ENCODE results near the gene JCAD.

JCAD gene

GRCh38 chr10:30081182-30081581 is 21.8 kb upstream of the JCAD start:
- no peak for DNase-seq
- no peaks in the 10 kb centered on the region for H3K9me3 Mint-ChIP-seq
- H3K36me3 Mint-ChIP-seq (ENCODE audit: low read depth): no peaks in the 10 kb centered on the region
- no peak for ATAC-seq
- H3K27me3 Mint-ChIP-seq: peaks cover 20% of the 10 kb centered on the region
- no peak overlapping the region for H3K27ac Mint-ChIP-seq
- no peak overlapping the region for H3K4me3 Mint-ChIP-seq
- no peaks in the 10 kb centered on the region for H3K4me1 Mint-ChIP-seq

DNA sequence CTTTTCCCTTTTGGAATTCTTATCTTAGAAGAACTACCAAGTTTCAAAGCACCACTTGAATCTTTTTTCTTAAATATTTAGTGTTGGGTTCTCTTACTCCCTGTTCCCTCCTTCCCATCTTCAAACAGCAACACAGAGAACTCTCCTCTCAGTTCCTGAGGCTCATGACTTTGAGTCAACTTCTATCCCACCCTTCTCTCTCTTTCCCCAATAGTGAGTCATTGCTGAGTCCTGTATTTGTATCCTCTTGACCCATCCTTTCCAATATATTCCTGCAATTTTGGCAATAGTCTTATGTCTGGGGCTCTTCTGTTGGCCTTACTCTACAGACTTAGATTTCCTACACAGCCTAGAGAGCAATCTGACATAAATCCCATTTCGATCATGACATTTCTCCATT is 20.8 kb upstream of the JCAD start:
- Mint-ChIP-seq H3K27ac (no peak overlapping the region), H3K4me1 (no peaks in the 10 kb centered on the region), H3K27me3 (peaks cover 21% of the 10 kb centered on the region), H3K36me3 (ENCODE audit: low read depth) (no peaks in the 10 kb centered on the region), H3K9me3 (no peaks in the 10 kb centered on the region), H3K4me3 (no peak overlapping the region)
- DNase-seq (no peak), ATAC-seq (no peak)

DNA sequence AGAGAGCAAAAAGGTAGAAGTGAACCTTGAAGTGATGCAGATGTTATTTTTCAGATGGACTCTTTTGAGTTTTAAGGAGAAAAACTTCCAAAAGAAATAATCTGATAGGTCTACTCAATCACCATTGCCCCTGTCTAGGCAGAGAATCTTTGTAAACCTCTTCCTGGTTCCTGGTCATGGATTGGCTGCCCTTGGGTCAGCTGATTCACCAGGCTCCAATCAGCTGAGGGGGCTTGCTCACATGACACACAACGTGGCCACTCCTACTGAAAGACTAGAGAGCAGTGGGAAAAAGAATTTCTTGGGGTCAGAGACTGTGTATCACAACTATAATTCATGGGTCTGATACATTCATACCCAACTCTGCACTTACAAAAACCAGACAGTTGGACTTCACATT is 20.0 kb upstream of the JCAD start:
- no peaks in the 10 kb centered on the region for H3K9me3 Mint-ChIP-seq
- H3K4me1 Mint-ChIP-seq: no peaks in the 10 kb centered on the region
- no peak overlapping the region for H3K4me3 Mint-ChIP-seq
- ATAC-seq: no peak
- no peaks in the 10 kb centered on the region for H3K36me3 Mint-ChIP-seq (ENCODE audit: low read depth)
- peaks cover 21% of the 10 kb centered on the region for H3K27me3 Mint-ChIP-seq
- H3K27ac Mint-ChIP-seq: no peak overlapping the region
- no peak for DNase-seq

GRCh38 chr10:30075481-30075880 is 16.1 kb upstream of the JCAD start:
- no peaks in the 10 kb centered on the region for H3K9me3 Mint-ChIP-seq
- no peak for ATAC-seq
- no peaks in the 10 kb centered on the region for H3K4me1 Mint-ChIP-seq
- no peak overlapping the region for H3K4me3 Mint-ChIP-seq
- no peak overlapping the region for H3K27ac Mint-ChIP-seq
- H3K36me3 Mint-ChIP-seq (ENCODE audit: low read depth): no peaks in the 10 kb centered on the region
- DNase-seq: no peak
- peaks cover 16% of the 10 kb centered on the region for H3K27me3 Mint-ChIP-seq

DNA sequence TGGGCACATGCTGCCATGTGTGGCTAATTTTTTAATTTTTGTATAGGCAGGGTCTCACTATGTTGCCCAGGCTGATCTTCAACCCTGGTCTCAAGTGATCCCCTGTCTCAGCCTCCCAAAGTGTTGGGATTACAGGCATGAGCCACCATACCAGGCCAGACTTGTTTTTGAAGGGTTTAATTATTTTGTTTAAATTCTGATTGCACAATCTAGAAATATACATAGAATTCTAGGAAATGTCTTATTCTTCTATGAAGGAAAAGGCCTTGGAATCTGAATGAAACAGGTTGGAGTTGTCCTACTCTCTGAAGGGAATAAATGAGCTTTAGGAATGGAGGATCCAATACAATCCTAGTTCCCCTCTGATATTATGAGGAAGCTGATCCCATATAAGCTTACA is 15.5 kb upstream of the JCAD start:
- H3K27me3 Mint-ChIP-seq: peaks cover 13% of the 10 kb centered on the region
- H3K4me3 Mint-ChIP-seq: no peak overlapping the region
- no peak for DNase-seq
- no peaks in the 10 kb centered on the region for H3K4me1 Mint-ChIP-seq
- no peaks in the 10 kb centered on the region for H3K9me3 Mint-ChIP-seq
- ATAC-seq: no peak
- no peaks in the 10 kb centered on the region for H3K36me3 Mint-ChIP-seq (ENCODE audit: low read depth)
- H3K27ac Mint-ChIP-seq: no peak overlapping the region

DNA sequence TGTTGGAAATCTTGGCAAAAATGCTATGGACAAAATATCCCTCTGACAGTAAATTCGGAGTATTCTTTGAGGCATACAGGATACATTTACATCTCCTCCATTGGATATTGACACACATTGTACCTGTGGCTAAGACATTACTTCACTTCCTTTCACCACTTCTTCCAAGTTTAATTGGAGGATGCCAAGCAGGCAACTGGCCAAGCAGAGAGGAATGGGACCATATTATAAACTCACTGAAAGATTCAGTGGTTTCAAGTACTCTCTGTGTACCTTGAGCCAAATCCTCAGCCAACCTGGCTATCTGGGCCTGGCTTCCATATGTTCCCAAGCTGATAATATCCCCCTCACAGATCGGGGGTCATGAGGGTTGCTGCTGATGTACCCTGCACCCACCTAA is 14.7 kb upstream of the JCAD start:
- no peak overlapping the region for H3K4me3 Mint-ChIP-seq
- ATAC-seq: no peak

GRCh38 chr10:30073767-30074060 is 14.3 kb upstream of the JCAD start:
- Mint-ChIP-seq H3K4me1 (no peaks in the 10 kb centered on the region), H3K27me3 (peaks cover 15% of the 10 kb centered on the region), H3K9me3 (no peaks in the 10 kb centered on the region), H3K36me3 (ENCODE audit: low read depth) (no peaks in the 10 kb centered on the region), H3K27ac (no peak overlapping the region), H3K4me3 (no peak overlapping the region)
- ATAC-seq (no peak), DNase-seq (no peak)

More for the DNA sequence above, 14.7 kb upstream of the JCAD start:
- DNase-seq: no peak
- no peaks in the 10 kb centered on the region for H3K9me3 Mint-ChIP-seq
- no peak overlapping the region for H3K27ac Mint-ChIP-seq
- no peaks in the 10 kb centered on the region for H3K36me3 Mint-ChIP-seq (ENCODE audit: low read depth)
- H3K27me3 Mint-ChIP-seq: peaks cover 15% of the 10 kb centered on the region
- H3K4me1 Mint-ChIP-seq: no peaks in the 10 kb centered on the region

DNA sequence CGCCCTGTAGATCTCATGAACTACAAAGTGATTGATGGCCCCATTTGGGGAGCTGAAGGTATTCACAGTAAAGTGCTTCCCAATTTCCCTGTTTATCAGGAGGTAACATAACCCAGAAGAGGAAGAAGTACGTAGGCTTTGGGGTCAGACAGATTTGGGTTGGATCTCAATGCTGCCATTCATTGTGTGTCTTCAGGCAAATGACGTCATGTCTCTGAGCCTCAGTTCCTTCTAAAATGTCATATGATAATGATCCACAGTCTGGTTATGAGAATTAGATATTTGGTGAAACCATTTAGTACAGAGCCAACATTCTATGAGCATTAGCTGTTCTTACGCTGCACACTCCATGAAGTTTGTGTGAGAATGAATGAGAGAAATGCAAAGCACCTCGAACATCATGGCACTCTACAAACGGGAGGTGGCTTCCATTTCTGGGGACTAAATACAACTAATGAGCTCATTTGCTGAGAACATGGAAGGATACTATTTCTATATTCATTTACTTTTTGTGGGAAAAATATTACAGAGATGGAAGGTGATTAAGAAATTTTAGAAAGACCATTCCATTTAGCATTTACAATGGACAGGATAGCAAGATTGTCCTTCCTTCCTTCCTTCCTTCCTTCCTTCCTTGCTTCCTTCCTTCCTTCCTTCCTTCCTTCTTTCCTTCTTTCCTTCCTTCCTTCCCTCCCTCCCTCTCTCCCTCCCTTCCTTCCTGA is 13.8 kb upstream of the JCAD start:
- no peak overlapping the region for H3K4me3 Mint-ChIP-seq
- H3K27me3 Mint-ChIP-seq: peaks cover 15% of the 10 kb centered on the region
- no peaks in the 10 kb centered on the region for H3K9me3 Mint-ChIP-seq
- no peaks in the 10 kb centered on the region for H3K36me3 Mint-ChIP-seq (ENCODE audit: low read depth)
- H3K4me1 Mint-ChIP-seq: no peaks in the 10 kb centered on the region
- ATAC-seq (no peak), DNase-seq (no peak)
- H3K27ac Mint-ChIP-seq: no peak overlapping the region

- DNase-seq (no peak), ATAC-seq (no peak)
- Mint-ChIP-seq H3K4me3 (no peak overlapping the region), H3K36me3 (ENCODE audit: low read depth) (no peaks in the 10 kb centered on the region), H3K9me3 (no peaks in the 10 kb centered on the region), H3K4me1 (no peaks in the 10 kb centered on the region), H3K27ac (no peak overlapping the region), H3K27me3 (peaks cover 9% of the 10 kb centered on the region)
These were observed 12.7 kb upstream of the JCAD start for GRCh38 chr10:30072068-30072467.

DNA sequence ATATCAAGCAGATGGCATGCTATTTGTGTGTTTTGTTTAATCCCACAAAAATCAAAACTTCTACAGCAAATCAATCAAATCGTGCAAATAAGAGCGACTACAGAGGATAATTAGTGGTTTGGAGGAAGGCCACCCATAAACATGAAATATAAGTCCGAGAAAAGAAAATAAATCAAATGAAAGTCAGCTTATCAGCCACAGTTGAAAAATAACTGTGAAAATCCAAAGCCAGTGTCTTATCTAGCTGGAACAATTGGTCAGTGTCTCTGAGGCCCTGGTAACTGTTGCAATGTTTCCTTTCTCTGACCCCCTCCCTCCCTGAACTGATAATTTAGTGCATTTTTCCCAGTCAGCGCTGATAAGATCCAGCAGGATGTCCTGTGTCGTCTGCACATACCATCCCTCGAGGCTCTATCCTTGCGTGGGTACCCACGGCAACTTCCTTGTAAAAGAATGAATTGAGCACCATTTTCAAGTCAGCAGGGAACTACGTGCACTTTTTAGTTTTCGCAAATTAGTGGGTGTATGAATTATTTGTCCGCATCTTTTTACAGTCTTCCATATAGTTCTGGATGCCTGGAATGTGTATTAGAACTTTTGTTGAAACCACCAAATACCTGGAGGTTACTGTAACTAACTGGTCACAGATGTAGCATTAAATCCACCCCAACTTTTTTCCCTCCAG is 10.8 kb upstream of the JCAD start:
- DNase-seq: no peak
- H3K4me1 Mint-ChIP-seq: no peaks in the 10 kb centered on the region
- H3K27me3 Mint-ChIP-seq: peaks cover 5% of the 10 kb centered on the region
- no peak overlapping the region for H3K4me3 Mint-ChIP-seq
- no peak for ATAC-seq
- H3K36me3 Mint-ChIP-seq (ENCODE audit: low read depth): no peaks in the 10 kb centered on the region
- no peak overlapping the region for H3K27ac Mint-ChIP-seq
- H3K9me3 Mint-ChIP-seq: no peaks in the 10 kb centered on the region

DNA sequence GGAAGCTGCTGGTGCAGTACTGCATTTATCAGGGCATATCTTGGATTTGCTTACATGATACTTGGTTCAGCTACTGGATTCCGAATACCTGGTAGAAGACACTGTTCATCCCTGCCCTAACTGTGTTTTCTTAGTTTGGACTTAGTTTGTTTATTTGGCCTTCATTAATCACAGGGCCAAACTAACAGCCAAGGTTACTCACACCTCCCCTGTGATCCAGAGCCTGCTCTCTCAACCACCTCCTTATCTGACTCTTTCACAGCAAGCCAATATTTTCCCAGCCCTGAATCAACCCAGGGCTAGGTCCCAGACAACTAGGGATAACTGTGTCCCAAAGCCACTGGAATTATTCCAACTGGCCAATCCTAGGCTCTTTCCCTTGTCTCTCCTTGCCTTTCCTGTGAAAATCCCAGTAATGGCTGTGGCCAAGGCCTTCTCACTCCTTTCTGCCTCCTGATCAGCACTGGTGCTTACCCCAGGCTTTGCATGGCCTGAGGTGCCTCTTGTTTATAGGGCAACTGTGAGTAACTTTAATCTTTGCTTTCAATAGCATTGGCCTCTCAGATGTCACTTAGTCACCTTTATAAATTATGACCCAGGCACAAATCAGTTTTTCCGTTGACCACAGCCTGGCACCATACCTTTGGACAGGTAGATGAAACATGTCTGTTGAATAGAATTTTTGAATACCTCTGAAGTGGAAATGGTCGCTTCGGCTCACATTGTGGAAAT is 9.3 kb upstream of the JCAD start:
- DNase-seq: no peak
- H3K27me3 Mint-ChIP-seq: peaks cover 8% of the 10 kb centered on the region
- no peaks in the 10 kb centered on the region for H3K36me3 Mint-ChIP-seq (ENCODE audit: low read depth)
- H3K4me3 Mint-ChIP-seq: no peak overlapping the region
- no peaks in the 10 kb centered on the region for H3K9me3 Mint-ChIP-seq
- H3K4me1 Mint-ChIP-seq: no peaks in the 10 kb centered on the region
- H3K27ac Mint-ChIP-seq: no peak overlapping the region
- ATAC-seq: no peak

DNA sequence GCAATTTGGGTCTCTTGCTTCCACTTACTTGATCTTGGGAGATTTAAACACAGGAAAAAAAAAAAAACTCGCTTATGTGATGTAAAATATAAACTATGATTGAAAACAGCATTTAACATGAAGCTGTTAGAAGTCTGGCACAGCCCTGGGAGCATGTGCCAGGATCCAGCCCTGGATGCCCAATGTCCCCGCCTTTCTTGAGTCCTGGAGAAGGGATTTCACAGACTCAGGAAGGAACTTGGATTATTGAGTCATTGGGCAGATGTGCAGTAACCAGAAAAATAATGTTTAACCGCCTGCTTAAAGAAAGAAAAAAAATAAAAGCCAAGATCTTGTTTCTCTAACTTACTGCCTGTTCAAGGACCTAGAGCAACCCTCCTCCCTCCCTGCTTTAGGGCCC is 3.7 kb upstream of the JCAD start:
- Mint-ChIP-seq H3K4me1 (peaks cover 7% of the 10 kb centered on the region), H3K9me3 (no peaks in the 10 kb centered on the region), H3K36me3 (ENCODE audit: low read depth) (no peaks in the 10 kb centered on the region), H3K27ac (no peak overlapping the region), H3K4me3 (no peak overlapping the region), H3K27me3 (peaks cover 43% of the 10 kb centered on the region)
- no peak for DNase-seq
- no peak for ATAC-seq

GRCh38 chr10:30062582-30062981 is 3.2 kb upstream of the JCAD start:
- Mint-ChIP-seq H3K9me3 (no peaks in the 10 kb centered on the region), H3K4me3 (no peak overlapping the region), H3K27me3 (peaks cover 48% of the 10 kb centered on the region), H3K36me3 (ENCODE audit: low read depth) (no peaks in the 10 kb centered on the region), H3K27ac (no peak overlapping the region), H3K4me1 (peaks cover 7% of the 10 kb centered on the region)
- DNase-seq (no peak), ATAC-seq (no peak)

- H3K36me3 Mint-ChIP-seq (ENCODE audit: low read depth): no peaks in the 10 kb centered on the region
- no peak for ATAC-seq
- no peak overlapping the region for H3K4me3 Mint-ChIP-seq
- no peak overlapping the region for H3K27ac Mint-ChIP-seq
- H3K4me1 Mint-ChIP-seq: peaks cover 7% of the 10 kb centered on the region
- DNase-seq: no peak
- H3K27me3 Mint-ChIP-seq: peaks cover 51% of the 10 kb centered on the region
- no peaks in the 10 kb centered on the region for H3K9me3 Mint-ChIP-seq
These were observed 2.7 kb upstream of the JCAD start for GRCh38 chr10:30062090-30062489.

DNA sequence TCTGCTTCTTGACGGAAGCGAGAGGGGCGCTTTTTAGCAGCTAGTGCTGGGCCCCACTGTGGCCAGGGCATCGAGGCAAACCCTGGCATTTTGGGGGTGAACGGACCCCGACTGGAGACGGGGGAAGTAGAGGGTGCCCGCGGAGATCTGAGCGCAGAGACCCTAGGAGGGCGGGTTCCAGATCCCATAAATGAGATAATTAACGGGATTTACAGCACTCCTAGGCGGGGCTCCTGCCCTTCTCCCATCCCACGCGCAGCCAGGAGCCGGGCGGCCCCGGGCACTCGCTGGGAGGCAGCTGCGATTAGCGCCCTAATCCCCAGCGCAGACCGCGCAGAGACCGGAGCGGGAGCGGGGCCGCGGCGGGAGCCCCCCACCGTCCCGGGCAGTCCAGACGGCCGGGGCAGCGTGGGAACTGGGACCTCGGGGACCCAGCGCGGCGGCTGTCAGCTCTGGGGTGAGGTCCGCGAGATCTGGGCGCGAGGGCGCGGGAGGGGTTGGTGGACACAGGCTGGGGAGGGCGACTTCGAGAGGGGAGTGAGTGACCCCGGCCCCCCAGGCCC is 735 bp downstream of the JCAD start:
- Mint-ChIP-seq H3K9me3 (no peaks in the 10 kb centered on the region), H3K27ac (no peak overlapping the region), H3K4me3 (no peak overlapping the region), H3K4me1 (peaks cover 7% of the 10 kb centered on the region), H3K36me3 (ENCODE audit: low read depth) (no peaks in the 10 kb centered on the region), H3K27me3 (peaks cover 57% of the 10 kb centered on the region)
- no peak for DNase-seq
- no peak for ATAC-seq

Data from activated naive CD8-positive, alpha-beta T cell treated with anti-CD3 and anti-CD28 coated beads, Interleukin-2, amount 50 U/mL, for 24 hours (primary cell).